HG02798 (cell line): Measurements from ENCODE around the gene SPAG5.
A peak's percentile ranks its signal among the peaks of the same experiment; 100 is the strongest.

Experiments
- ATAC-seq: cut with Tn5 transposase; IDR thresholded peaks from one replicate; pipeline ENCODE4 v1.9.1; 2021; ENCODE audit warnings: mild to moderate bottlenecking; ENCODE audit not compliant: unreplicated experiment, poor library complexity

SPAG5 gene

DNA sequence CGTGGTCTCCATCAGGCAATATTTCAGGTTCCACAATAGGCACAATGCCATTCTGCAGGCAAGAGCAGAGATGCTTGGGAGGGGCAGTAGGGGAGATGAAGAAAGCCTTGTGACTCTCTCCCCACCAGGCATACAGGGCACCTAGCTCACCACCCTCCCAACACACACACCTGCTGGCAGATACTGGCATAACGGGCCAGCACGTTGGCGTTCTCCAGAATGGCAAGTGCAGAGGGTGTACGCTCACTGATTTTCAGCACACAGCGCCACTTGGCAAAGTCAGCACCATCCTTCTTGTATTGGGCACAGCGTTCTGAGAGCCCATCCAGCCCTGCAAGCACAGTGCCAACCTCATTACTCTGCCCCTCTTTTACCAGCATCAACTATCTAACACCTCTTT lies 24.3 kb downstream of the SPAG5 start:
- no peak for ATAC-seq

DNA sequence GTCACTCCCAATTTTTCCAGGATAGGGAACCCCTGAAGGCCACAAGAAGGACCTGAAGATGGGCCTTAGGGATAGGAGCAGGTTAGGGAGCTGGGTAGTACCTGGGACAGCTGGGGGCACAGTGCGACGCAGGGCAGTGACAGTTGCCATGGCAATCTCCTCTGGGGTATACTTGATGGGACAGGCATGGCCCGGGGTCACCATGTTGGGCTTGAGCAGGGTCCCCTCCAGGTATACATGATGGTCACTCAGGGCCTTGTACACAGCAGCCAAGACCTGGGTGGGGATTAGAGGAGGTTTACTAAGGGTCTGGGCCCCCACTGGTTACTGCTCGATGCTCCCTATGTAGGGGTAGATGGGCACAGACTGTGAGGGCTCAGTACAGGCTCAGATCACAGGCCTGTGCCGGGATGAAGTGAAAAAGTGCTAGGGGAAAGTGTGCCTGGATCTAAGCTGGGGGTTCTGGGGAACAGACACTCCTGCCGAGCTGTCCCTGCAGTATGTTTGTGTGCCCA lies 24.8 kb downstream of the SPAG5 start:
- ATAC-seq = no peak

DNA sequence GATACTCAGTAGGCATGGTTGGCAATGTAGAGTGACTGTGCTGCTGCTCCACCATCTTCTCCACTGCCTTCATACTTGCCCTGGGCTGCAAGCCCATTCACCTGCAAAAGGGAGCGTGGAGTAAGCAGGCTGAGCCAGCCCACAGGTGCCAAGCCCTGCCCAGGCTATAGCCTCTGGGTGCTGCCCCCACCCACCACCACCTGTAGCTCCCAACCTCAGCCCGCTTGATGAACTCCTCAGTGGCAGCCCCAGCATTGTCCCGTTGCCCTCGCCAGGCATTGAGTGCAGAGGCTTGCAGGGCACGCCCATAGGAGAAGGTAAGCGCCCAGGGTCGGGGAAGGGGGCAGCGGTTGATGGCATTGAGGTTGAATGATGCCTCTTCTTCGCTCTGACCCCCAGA lies 25.3 kb downstream of the SPAG5 start:
- ATAC-seq = no peak

DNA sequence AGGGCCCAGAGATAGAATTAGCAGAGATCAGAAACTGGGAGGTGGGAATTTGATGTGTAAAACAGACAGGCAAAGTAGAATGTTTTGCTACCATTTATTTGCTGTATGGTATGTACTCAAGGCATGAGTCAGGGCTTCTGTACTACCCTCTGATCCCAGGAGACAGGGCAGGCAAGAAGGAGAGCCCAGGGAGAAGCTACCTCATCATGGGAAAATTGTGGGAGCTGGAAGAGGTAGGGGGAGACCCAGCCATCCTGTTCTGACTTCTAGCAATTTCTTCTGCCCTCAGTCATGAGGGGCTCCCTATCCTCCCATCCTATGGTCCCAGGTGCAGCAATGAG lies 25.8 kb downstream of the SPAG5 start:
- no peak for ATAC-seq

DNA sequence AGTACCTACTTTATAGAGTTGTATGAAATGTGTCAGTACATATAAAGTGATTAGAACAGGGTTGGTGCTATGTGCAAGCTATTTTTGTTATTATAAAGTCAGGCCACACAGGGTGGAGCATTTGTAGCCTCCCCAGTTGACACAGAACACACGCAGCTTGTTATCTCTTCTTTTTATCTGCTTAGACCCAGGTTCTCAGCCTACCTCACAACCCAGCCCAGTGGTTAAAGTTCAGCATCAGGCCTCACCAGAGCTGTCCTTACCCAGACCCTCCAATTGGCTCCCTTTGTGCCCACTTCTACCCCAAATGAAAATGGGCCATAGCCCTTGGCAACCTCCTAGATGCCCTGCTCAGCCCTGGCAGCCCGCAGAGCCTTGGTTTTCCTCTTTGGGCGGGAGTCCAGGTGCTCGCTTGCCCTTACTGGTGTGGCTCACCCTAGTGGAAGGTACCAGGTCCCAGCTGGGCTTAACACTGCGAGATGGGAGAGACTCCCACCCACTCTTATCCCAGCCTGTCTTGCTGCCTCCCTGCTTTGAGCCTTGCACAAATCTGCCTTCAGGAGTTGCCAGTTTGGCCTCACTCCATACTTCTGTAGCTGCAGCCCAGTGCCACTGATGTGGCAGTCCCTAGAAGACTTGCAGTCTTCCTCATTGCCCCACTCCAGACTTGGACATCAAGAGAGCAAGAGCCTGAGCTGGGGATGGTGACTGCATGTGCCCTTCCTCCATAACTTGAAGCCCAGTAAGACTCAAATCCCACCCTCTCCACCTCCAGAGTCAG lies 26.4 kb downstream of the SPAG5 start:
- ATAC-seq = no peak

DNA sequence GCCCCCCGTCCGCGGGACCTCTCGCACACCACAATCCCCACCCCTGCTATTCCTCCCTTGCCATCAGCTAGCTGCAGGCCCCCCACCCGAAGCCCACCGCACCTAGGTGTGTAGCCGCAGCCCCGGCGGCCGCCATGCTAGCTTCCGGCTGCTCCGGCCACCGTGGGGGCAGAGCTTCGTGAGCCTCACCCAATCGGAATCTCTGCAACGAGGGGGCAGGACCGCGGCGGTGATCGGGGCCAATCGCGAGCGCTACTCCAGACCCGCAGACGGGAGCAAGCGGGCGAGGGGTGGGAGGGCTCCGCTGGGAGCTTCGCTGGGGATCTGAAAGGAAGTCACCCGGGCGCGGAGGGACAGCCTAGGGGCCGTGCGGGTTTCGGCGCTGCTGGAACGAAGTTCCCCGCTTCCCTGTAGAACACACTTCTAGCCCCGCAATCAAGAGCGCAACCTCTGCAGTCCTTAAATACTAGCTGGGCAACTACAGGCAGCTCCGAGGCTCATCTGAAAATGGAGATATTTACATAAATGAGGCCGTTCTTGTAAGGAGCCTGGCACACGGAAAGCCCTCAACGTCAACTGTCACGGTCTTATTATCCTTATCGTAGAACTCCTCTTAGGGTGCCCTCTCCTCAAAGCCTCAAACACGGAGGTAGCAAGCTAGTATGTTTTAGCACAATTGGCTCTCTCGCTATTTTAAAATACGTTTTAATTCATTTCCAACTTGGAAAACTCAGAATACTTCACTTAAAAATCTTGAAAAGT lies 27.3 kb downstream of the SPAG5 start, which contains the start of gene PIGS:
TSS of gene PIGS (minus strand) at position 164 of the 762 bp plus-strand sequence. CDS start at position 136, 28 bp downstream.
- peak; percentile 93 for ATAC-seq

DNA sequence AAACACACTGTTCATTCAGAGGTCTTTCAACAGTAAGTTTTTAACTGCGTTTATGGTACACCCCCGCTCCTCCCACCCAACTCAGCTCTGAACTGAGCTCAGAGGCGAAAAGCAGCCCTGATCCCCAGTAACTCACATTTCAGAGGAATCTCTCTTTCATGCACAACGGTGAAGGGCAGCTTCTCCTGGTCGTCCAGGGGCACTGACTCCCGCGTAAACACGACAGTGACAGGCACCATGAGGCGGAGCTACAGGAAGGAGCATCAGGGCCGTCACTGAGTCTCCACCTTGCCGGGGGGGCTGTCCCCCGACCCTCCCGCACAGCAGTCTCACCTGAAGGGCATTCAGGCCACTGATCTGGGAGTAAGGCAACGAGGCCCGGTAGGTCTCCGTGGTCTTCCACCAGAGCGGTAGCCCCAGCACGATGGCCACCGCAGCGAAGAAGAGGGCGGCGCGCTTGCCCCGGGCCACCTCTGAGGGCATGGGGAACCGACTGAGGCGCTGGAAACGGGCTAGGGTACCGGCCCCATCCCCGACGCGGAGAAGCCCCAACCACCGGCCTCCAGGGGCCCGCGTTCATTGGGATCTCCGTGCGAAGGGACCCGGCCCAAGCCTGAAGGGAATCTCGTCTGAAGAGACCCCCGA lies 28.0 kb downstream of the SPAG5 start:
- ATAC-seq = peak; percentile 17

DNA sequence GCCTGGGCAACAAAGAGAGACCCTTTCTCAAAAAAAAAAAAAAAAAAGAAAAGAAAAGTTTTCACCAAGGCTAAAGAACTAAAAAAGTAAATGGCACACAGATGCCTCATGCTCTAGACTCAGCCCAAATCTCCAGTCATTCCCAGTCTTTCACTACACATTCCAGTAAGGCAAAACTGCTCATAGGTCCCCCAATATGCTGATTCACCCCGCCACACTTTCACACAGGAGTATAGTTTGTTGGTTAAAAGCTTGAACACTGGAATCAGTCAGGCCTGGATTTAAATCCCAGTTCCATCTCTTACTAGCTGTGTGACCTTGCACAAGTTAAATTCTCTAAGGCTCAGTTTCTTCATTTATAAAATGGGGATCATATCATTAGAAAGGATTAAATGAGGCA lies 29.4 kb downstream of the SPAG5 start:
- no peak for ATAC-seq

DNA sequence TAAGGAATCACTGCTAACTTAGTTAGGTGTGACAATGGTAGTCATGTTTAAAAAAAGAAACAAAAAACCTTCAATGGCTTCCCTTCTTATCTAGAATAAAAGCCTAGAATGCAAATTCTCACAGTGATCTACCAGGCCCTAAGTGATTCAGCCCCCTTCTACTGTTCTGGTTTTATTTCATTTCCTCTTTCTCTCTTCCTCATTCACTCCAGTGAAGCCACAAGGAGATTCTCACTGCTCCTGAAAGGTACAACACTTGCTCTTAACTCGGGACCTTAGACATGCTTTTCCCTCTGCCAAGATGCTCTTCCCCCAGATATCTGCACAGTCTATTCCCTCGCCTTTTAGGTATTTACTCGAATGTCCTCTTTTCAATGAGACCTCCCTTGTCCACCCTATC lies 31.2 kb downstream of the SPAG5 start:
- ATAC-seq = no peak

DNA sequence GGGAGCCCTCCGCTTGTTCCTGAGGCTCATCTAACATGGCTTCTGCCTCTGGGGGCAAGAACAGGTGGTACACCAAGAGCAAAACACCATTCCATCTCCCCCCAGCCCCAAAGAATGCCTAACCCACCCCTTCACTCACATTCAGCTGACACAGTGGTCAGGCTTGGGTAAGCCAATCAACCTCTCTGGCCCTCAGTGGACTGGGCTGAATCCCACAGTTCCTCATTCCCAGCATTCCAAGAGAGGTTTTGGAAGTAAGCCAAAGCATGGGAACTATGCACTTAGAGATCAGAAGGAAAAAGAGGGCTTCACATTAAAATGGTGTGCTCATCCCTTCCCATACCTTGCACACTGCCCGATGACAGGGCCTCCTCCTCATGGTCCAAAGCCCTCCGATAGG lies 35.4 kb downstream of the SPAG5 start:
- no peak for ATAC-seq

DNA sequence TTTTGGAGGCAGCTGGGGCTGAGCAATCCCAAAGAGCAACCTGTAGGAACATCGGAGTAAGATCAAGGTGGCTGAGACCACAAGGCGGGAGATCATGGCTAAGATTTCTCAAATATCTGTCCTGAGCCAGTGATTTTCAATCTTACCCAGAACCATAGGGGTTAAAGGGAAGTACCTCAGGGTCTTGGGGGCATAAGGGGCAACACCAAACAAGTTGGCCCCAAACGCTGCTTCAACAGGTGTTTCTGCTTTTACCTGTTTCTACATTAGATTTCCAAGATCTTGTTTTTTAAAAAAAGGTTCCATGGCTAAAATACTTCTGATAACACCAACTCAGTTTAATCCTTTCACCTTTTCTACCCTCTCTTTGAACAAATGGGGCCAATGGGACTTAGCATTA lies 43.8 kb downstream of the SPAG5 start:
- ATAC-seq = no peak

DNA sequence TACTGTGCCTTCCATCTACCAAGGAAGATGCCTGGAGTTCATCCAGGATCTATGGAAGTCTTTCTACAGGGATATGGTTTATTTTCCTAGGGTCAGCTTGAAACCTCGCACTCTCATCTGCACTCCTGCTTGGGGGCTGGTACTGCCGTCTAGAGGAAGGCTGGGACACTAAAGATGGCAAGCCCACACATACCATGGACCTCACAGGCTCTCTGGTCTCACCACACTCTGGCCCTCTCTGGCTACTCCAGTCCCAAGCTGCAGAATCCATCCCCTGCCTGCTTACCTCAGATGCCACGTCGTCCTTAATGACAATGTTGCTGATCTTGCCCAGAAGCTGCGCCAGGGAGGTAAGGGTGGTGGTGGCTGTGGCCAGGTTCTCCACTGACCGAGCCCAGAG lies 44.3 kb downstream of the SPAG5 start:
- no peak for ATAC-seq

DNA sequence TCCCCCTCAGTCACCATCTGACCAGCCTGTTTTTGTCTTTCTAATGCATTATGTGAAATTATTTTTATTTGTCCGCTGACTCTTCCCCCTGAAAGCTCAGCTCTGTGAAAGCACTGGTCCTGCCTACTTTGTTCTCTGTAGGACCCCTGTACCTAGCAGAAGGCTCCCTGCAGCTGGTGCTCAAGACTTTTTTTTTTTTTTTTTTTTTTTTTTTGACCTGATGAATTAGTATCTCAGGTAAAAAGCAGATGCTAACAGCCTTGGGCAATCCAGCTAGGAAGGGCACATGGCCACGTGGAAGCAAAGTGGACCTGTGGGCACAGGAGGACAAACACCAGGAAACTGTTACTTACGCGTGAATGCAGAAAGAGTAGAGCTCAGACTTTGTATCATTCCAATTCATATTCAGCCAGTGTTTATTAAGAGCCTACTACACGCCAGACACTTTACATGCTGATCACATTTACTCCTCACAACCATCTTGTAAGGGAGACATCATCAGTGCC lies 45.8 kb downstream of the SPAG5 start:
- no peak for ATAC-seq

DNA sequence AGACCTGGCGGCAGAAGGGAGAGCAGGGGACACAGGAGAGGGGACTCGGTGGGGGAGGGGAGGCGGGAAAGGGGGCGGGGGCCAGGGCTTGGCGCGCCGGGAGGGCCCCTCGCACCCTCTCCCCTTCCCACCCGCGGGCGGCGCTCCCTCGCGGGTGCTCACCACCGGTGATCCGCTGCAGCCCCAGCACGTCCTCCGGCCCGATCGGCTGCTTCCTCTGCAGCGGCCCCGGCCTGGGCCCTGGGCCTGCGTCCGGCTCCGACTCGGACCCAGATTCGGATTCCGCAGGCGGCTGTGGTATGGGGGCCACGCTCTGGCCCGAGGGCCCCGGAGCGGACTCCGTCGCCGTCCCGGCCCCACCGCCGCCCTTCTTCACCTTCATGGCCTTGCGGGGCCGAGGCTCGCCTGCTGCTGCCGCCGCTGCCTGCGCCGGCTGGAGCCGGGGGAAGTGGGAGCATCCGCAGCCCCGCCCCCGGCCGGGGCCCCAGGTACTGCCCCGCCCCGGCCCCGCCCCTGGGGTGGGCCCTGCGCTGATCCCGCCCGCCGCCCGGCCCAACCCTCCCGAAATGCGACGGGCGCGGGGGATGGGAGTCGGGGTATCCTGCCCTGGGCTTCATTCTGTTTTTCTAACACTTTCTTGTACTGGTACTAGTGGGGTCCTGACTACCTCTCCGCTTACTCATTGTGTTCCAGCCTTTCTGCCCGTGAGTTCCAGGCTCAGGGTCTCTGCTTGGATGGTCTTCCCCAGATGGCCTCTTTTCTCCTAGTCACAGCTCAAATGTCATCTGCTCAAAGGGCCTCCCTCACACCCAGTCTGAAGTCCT lies 46.4 kb downstream of the SPAG5 start, which contains the start of gene UNC119:
TSS of gene UNC119 (minus strand) at position 449 of the 824 bp plus-strand sequence. CDS start at position 382, 67 bp downstream.
- ATAC-seq = peak; percentile 67

DNA sequence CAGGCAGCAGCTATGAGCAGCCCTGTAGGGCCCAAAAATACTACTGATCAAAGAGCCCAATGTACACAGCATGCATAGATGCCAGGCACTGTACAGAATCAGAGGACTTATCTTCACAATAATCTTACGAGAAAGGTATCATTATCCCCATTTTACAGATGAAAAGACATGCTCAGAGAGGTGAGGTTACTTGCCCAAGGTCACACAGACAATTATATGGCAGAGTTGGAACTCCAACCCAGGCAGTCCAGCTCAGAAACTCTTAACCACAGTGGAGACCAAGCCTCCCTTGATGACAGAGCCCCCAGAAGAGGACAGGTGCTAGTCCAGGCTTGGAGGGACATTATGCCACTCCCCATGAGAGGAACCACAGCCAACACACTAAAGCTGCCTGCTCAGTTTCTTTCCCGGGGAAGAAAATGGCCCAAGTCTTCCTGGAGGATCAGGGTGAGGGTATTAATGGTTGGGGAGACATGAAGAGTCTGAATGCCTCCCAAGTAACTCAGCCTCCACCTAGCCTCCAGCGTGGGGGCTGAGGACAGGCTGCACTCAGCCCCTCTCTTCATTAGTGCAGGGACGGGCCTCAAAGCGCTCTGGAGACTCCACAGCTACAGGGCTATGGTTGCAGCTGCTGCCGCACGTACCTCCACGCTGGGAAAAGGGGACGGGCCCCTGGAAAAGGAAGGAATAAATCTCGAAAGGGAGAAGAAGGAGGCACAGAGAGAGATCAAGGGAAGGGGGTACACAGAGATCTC lies 47.2 kb downstream of the SPAG5 start:
- ATAC-seq = no peak

DNA sequence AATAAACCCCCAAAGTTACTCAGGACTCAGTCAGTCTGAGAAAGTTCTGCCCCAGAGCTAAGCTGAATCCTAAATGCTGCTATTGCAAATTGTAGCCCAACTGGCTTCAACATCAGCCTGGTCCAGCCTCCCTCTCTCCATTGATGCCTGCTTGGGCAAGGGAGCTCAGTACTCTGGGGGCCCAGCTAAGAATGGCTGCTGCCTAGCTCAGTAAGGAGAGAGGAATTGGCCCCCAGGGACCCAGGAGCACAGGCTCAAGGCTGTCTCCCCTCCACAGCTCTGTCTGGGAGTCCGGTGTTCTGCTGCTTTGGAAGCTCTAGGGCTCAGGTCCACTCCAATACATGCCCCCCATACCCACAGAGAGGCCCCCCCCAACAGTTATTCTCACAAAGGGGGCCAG lies 48.0 kb downstream of the SPAG5 start:
- no peak for ATAC-seq

DNA sequence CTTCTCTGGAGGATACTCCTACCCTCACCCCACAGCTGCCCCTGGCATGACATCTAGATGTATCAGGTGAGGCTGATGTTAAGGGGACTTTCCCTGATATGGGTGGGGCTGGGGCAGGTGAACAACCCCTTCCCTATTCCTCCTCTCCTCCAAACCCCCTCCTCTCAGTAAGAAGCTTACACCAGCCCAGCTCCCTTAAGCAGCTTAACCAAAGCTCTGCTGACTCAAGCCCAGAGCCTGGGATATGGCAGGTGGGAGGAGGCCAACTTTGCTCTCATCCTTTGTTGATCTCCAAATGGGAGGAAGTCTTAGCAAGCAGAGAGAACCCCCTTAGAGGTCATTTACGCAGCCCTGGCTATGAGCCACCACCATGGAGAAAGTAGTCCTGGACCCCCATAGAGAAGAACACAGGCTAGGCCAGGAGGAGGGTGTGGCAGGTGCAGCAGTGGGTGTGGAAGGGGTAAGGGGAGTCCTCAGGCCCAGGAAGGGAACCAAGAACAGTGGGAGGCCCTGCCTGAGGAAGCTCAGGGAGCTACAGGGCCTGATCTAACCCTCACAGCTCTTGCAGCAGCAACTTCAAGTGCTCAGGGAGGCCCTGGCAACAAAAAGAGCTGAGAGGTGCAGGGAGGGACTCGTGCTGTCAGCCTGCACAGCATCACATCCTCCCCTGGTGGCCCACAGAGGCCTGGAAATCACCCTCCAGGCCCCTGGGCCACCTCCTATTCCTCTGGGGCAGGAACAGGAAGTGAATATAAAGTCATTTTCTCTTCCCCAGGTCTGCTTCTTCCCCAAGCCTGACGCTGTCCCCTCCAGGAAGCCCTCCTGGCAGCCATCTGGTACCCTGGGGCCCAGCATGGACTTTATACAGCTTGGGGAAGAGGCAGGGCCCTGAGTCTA lies 49.3 kb downstream of the SPAG5 start:
- ATAC-seq = no peak

DNA sequence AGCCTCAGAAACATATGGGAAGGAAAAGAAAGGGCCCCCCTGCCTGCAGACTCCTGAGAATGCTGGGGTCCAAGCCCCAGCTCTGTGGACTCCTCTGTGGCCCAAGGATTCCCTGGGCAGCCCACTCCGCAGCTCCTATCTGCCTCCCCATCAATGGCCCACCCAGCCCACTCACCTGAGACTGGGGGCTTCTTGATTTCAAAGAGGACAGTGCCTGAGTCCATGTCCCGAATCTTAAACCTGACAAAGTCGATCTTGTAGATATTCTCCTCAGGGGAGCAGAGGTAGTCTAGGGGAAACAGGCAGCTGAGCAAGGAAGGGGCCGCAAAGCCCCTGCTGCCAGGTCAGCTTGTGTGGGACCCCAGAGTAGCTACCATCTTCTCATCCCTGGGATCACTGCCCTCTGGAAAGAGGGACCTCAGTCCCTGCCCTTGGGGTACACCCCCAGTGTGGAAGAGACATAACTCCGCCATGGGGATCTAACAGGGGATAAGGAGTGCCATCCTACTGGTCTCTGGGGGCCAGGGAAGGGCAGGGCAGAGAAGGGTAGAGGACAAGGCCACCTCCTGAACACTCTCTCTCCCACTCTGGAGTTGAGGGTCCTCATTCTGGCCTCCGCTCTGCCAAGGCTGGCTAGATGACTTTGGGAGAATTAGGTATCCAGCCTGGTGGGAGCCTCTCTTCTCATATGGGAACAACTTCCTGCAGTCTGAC lies 50.3 kb downstream of the SPAG5 start:
- ATAC-seq = no peak
